Measurements from ENCODE around the gene BICC1. TPM values are rescaled to one million over a fixed set of nuclear protein-coding genes. Genes with fewer than 3 reads are reported as not detected.

BICC1 gene
- total RNA-seq, 2 experiments from 2014 or later: not detected

- Mint-ChIP-seq H3K27ac (no peak overlapping the region), H3K27me3 (peaks cover 8% of the 10 kb centered on the region), H3K9me3 (ENCODE audit: low read depth) (no peaks in the 10 kb centered on the region), H3K4me1 (no peaks in the 10 kb centered on the region), H3K36me3 (ENCODE audit: low read depth) (no peaks in the 10 kb centered on the region), H3K4me3 (no peak overlapping the region)
- ATAC-seq: no peak
- DNase-seq: no peak
- intact Hi-C loops (cut with DNase I, micrococcal nuclease): no loop called here
- ChIA-PET POLR2A (no interaction called here), CTCF (interaction anchor here (1.5 kb wide), 1 partner anchor 20 kb away, joined by 3 read pairs; no protein-coding TSS in a partner anchor)
Measured at GRCh38 chr10:58486821-58487220, 25.9 kb upstream of the BICC1 start.

GRCh38 chr10:58488921-58489320 is 23.8 kb upstream of the BICC1 start:
- no peak overlapping the region for H3K4me3 Mint-ChIP-seq
- peaks cover 5% of the 10 kb centered on the region for H3K27me3 Mint-ChIP-seq
- no peaks in the 10 kb centered on the region for H3K9me3 Mint-ChIP-seq (ENCODE audit: low read depth)
- intact Hi-C loops (cut with DNase I, micrococcal nuclease): no loop called here
- ATAC-seq (no peak), DNase-seq (no peak)
- ChIA-PET CTCF (no interaction called here), POLR2A (no interaction called here)
- H3K36me3 Mint-ChIP-seq (ENCODE audit: low read depth): no peaks in the 10 kb centered on the region
- no peak overlapping the region for H3K27ac Mint-ChIP-seq
- H3K4me1 Mint-ChIP-seq: no peaks in the 10 kb centered on the region

- Mint-ChIP-seq H3K4me1 (no peaks in the 10 kb centered on the region), H3K27me3 (peaks cover 24% of the 10 kb centered on the region), H3K27ac (no peak overlapping the region), H3K36me3 (ENCODE audit: low read depth) (no peaks in the 10 kb centered on the region), H3K4me3 (no peak overlapping the region), H3K9me3 (ENCODE audit: low read depth) (no peaks in the 10 kb centered on the region)
- DNase-seq (no peak), ATAC-seq (no peak)
- intact Hi-C loops (cut with DNase I, micrococcal nuclease): no loop called here
- ChIA-PET CTCF (interaction anchor here (0.6 kb wide), 1 partner anchor 868 kb away, joined by 3 read pairs; no protein-coding TSS in a partner anchor), POLR2A (no interaction called here)
Measured at GRCh38 chr10:58502956-58503355, 9.7 kb upstream of the BICC1 start.

- H3K27ac Mint-ChIP-seq: no peak overlapping the region
- H3K4me1 Mint-ChIP-seq: peaks cover 4% of the 10 kb centered on the region
- peaks cover 22% of the 10 kb centered on the region for H3K27me3 Mint-ChIP-seq
- no peaks in the 10 kb centered on the region for H3K36me3 Mint-ChIP-seq (ENCODE audit: low read depth)
- ATAC-seq (no peak), DNase-seq (no peak)
- H3K9me3 Mint-ChIP-seq (ENCODE audit: low read depth): no peaks in the 10 kb centered on the region
- POLR2A ChIA-PET: no interaction called here
- CTCF ChIA-PET: interaction anchor here (0.7 kb wide), 1 partner anchor 112 kb away, joined by 4 read pairs; no protein-coding TSS in a partner anchor
- intact Hi-C loops (cut with DNase I, micrococcal nuclease): no loop called here
- H3K4me3 Mint-ChIP-seq: no peak overlapping the region
Measured at GRCh38 chr10:58508316-58508715, 4.4 kb upstream of the BICC1 start.

- Mint-ChIP-seq H3K4me3 (peak overlapping the region; percentile 44), H3K27me3 (peaks cover 35% of the 10 kb centered on the region), H3K4me1 (peaks cover 10% of the 10 kb centered on the region), H3K36me3 (ENCODE audit: low read depth) (no peaks in the 10 kb centered on the region), H3K9me3 (ENCODE audit: low read depth) (no peaks in the 10 kb centered on the region), H3K27ac (no peak overlapping the region)
- ChIA-PET CTCF (interaction anchor here (1.6 kb wide), 1 partner anchor 20 kb away, joined by 4 read pairs; no protein-coding TSS in a partner anchor), POLR2A (no interaction called here)
- intact Hi-C loops (cut with DNase I, micrococcal nuclease): loop anchor here (5.0 to 10.0 kb wide), 2 partner anchors 207 to 210 kb away; no protein-coding TSS in a partner anchor
- DNase-seq: no peak
- no peak for ATAC-seq
Measured at GRCh38 chr10:58511765-58512490, 744 bp upstream of the BICC1 start.

- DNase-seq (peak; percentile 8), ATAC-seq (peak; percentile 20)
- no peaks in the 10 kb centered on the region for H3K9me3 Mint-ChIP-seq (ENCODE audit: low read depth)
- H3K27me3 Mint-ChIP-seq: peaks cover 41% of the 10 kb centered on the region
- no peak overlapping the region for H3K27ac Mint-ChIP-seq
- intact Hi-C loops (cut with DNase I, micrococcal nuclease): loop anchor here (5.0 to 10.0 kb wide), 2 partner anchors 209 to 211 kb away; no protein-coding TSS in a partner anchor
- peaks cover 10% of the 10 kb centered on the region for H3K4me1 Mint-ChIP-seq
- H3K36me3 Mint-ChIP-seq (ENCODE audit: low read depth): no peaks in the 10 kb centered on the region
- peak overlapping the region; percentile 58 for H3K4me3 Mint-ChIP-seq
- ChIA-PET POLR2A (no interaction called here), CTCF (interaction anchor here (0.7 kb wide), 1 partner anchor 176 kb away, joined by 4 read pairs; no protein-coding TSS in a partner anchor)
Measured at GRCh38 chr10:58513188-58514110, 777 bp downstream of the BICC1 start.

GRCh38 chr10:58514111-58514770 is 1.6 kb downstream of the BICC1 start:
- Mint-ChIP-seq H3K9me3 (ENCODE audit: low read depth) (no peaks in the 10 kb centered on the region), H3K4me1 (peaks cover 10% of the 10 kb centered on the region), H3K36me3 (ENCODE audit: low read depth) (no peaks in the 10 kb centered on the region), H3K4me3 (no peak overlapping the region), H3K27ac (no peak overlapping the region), H3K27me3 (peaks cover 44% of the 10 kb centered on the region)
- DNase-seq: peak; percentile 6
- POLR2A ChIA-PET: no interaction called here
- peak; percentile 50 for ATAC-seq
- CTCF ChIA-PET: no interaction called here
- intact Hi-C loops (cut with DNase I, micrococcal nuclease): loop anchor here (5.0 to 10.0 kb wide), 2 partner anchors 209 to 212 kb away; no protein-coding TSS in a partner anchor

GRCh38 chr10:58515291-58515941 is 2.7 kb downstream of the BICC1 start:
- DNase-seq (no peak), ATAC-seq (no peak)
- H3K27ac Mint-ChIP-seq: no peak overlapping the region
- H3K27me3 Mint-ChIP-seq: peaks cover 49% of the 10 kb centered on the region
- no peaks in the 10 kb centered on the region for H3K36me3 Mint-ChIP-seq (ENCODE audit: low read depth)
- ChIA-PET POLR2A (interaction anchor here (0.6 kb wide), 1 partner anchor 152 kb away, joined by 3 read pairs; no protein-coding TSS in a partner anchor), CTCF (interaction anchor here (0.9 to 1.0 kb wide), 2 partner anchors 15 to 35 kb away, joined by 3 to 4 read pairs; no protein-coding TSS in a partner anchor)
- intact Hi-C loops (cut with DNase I, micrococcal nuclease): loop anchor here in 1 of 2 experiments (10.0 kb wide), 1 partner anchor 211 kb away; no protein-coding TSS in a partner anchor
- no peaks in the 10 kb centered on the region for H3K9me3 Mint-ChIP-seq (ENCODE audit: low read depth)
- H3K4me1 Mint-ChIP-seq: peaks cover 10% of the 10 kb centered on the region
- no peak overlapping the region for H3K4me3 Mint-ChIP-seq

- H3K36me3 Mint-ChIP-seq (ENCODE audit: low read depth): no peaks in the 10 kb centered on the region
- peaks cover 10% of the 10 kb centered on the region for H3K4me1 Mint-ChIP-seq
- ATAC-seq: no peak
- ChIA-PET CTCF (interaction anchor here (0.9 kb wide), 1 partner anchor 15 kb away, joined by 4 read pairs; no protein-coding TSS in a partner anchor), POLR2A (interaction anchor here (0.6 kb wide), 1 partner anchor 152 kb away, joined by 3 read pairs; no protein-coding TSS in a partner anchor)
- no peak for DNase-seq
- peaks cover 49% of the 10 kb centered on the region for H3K27me3 Mint-ChIP-seq
- no peaks in the 10 kb centered on the region for H3K9me3 Mint-ChIP-seq (ENCODE audit: low read depth)
- intact Hi-C loops (cut with DNase I, micrococcal nuclease): loop anchor here in 1 of 2 experiments (10.0 kb wide), 1 partner anchor 211 kb away; no protein-coding TSS in a partner anchor
- no peak overlapping the region for H3K27ac Mint-ChIP-seq
- no peak overlapping the region for H3K4me3 Mint-ChIP-seq
Measured at GRCh38 chr10:58516119-58516518, 3.4 kb downstream of the BICC1 start.

- peaks cover 10% of the 10 kb centered on the region for H3K4me1 Mint-ChIP-seq
- CTCF ChIA-PET: no interaction called here
- peaks cover 48% of the 10 kb centered on the region for H3K27me3 Mint-ChIP-seq
- no peaks in the 10 kb centered on the region for H3K9me3 Mint-ChIP-seq (ENCODE audit: low read depth)
- intact Hi-C loops (cut with DNase I, micrococcal nuclease): loop anchor here in 1 of 2 experiments (10.0 kb wide), 1 partner anchor 212 kb away; no protein-coding TSS in a partner anchor
- no peaks in the 10 kb centered on the region for H3K36me3 Mint-ChIP-seq (ENCODE audit: low read depth)
- H3K4me3 Mint-ChIP-seq: no peak overlapping the region
- no peak overlapping the region for H3K27ac Mint-ChIP-seq
- POLR2A ChIA-PET: no interaction called here
- no peak for DNase-seq
- ATAC-seq: no peak
Measured at GRCh38 chr10:58516671-58517070, 4.0 kb downstream of the BICC1 start.

Measured in activated CD4-positive, alpha-beta T cell treated with anti-CD3 and anti-CD28 coated beads for 36 hours (primary cell).